Muscle of arm (tissue), 12 donors: ENCODE results near the gene E4F1. TPM values are rescaled to one million over a fixed set of nuclear protein-coding genes. Genes with fewer than 3 reads are reported as not detected.
"Not testable (repeated sequence)": the region's sequence is repeated elsewhere in the genome, so short reads cannot be mapped to it uniquely, and the experiment has no call there.

Experiments used
- DNase-seq: peaks from one replicate; pipeline ENCODE4 v3.0.0-alpha.2; 2013
- polyA plus RNA-seq, 12 donors: library from polyadenylated mRNA; unstranded; fragments of 120-200 nt; gene quantifications; one replicate each; pipeline ENCODE4 v1.2.1, GENCODE V29; 2013; ENCODE audit not compliant: insufficient read length in 12 of 12

The E4F1 gene
- polyA plus RNA-seq, 12 donors: 9.7 to 19.9 (median 11.6) TPM; not detected in 1

GRCh38 chr16:2188395-2188794 lies 35.0 kb upstream of the E4F1 start:
- no peak for DNase-seq

GRCh38 chr16:2189252-2189893 lies 34.0 kb upstream of the E4F1 start:
- DNase-seq: no peak

GRCh38 chr16:2190002-2190658 lies 33.3 kb upstream of the E4F1 start:
- DNase-seq: no peak

GRCh38 chr16:2190659-2191445 lies 32.5 kb upstream of the E4F1 start:
- no peak for DNase-seq

GRCh38 chr16:2191446-2191706 lies 32.0 kb upstream of the E4F1 start:
- DNase-seq: no peak

- DNase-seq: peak; percentile 36
Observed at GRCh38 chr16:2194166-2194834, 29.1 kb upstream of the E4F1 start.

GRCh38 chr16:2194852-2195321 lies 28.5 kb upstream of the E4F1 start:
- peak; percentile 25 for DNase-seq

- no peak for DNase-seq
Observed at GRCh38 chr16:2195322-2196161, 27.8 kb upstream of the E4F1 start.

- DNase-seq: no peak
Observed at GRCh38 chr16:2196162-2196980, 27.0 kb upstream of the E4F1 start, which contains the start of gene CASKIN1. Gene CASKIN1 (minus strand): TSS chr16:2196605. CDS start chr16:2196432, 173 bp downstream.

GRCh38 chr16:2196981-2197511 lies 26.3 kb upstream of the E4F1 start:
- DNase-seq: no peak

GRCh38 chr16:2197765-2198164 lies 25.6 kb upstream of the E4F1 start:
- no peak for DNase-seq

GRCh38 chr16:2198283-2198682 lies 25.1 kb upstream of the E4F1 start:
- no peak for DNase-seq

- DNase-seq: no peak
Observed at GRCh38 chr16:2199095-2199494, 24.3 kb upstream of the E4F1 start.

GRCh38 chr16:2199621-2200139 lies 23.7 kb upstream of the E4F1 start:
- DNase-seq: no peak

GRCh38 chr16:2200313-2200712 lies 23.1 kb upstream of the E4F1 start:
- no peak for DNase-seq

GRCh38 chr16:2203119-2203688 lies 20.2 kb upstream of the E4F1 start:
- not testable (repeated sequence) for DNase-seq

GRCh38 chr16:2204416-2205103 lies 18.8 kb upstream of the E4F1 start:
- DNase-seq: no peak

- DNase-seq: peak; percentile 94
Observed at GRCh38 chr16:2205104-2205966, 18.1 kb upstream of the E4F1 start, which contains the start of gene MLST8. Gene MLST8 (plus strand): TSS chr16:2205454. CDS start chr16:2206086, 632 bp downstream.
